Neural progenitor cell (in vitro differentiated cells): ENCODE data around the gene TIAL1. TPM values are rescaled to one million over a fixed set of nuclear protein-coding genes. Genes with fewer than 3 reads are reported as not detected.

Experiments
- DNase-seq: peaks from one replicate; pipeline ENCODE4 v3.0.0-alpha.2; 2016; ENCODE audit warnings: low spot score
- H2AFZ ChIP-seq: fragments of 200-600 bp; sonication (generic); replicated peaks from 2 replicates; pipeline ENCODE4 v1.6.1; 2016; ENCODE audit warnings: antibody characterized with exemption
- H3F3A ChIP-seq: fragments of 200-600 bp; sonication (generic); 2 replicates; pipeline ENCODE4 v1.6.1; 2016; ENCODE audit warnings: antibody characterized with exemption, low read depth
- H3K27ac ChIP-seq: fragments of 200-600 bp; sonication (generic); 2 replicates; pipeline ENCODE4 v1.5.1; 2016; ENCODE audit warnings: mild to moderate bottlenecking
- H3K27me3 ChIP-seq: fragments of 200-600 bp; sonication (generic); 2 replicates; pipeline ENCODE4 v1.6.1; 2016; ENCODE audit warnings: mild to moderate bottlenecking, moderate library complexity
- H3K36me3 ChIP-seq: fragments of 200-600 bp; sonication (generic); 2 replicates; pipeline ENCODE4 v1.5.1; 2016
- H3K4me1 ChIP-seq: fragments of 200-600 bp; sonication (generic); 2 replicates; pipeline ENCODE4 v1.6.1; 2016; ENCODE audit warnings: mixed run types
- H3K4me2 ChIP-seq: fragments of 200-600 bp; sonication (generic); 2 replicates; pipeline ENCODE4 v1.6.1; 2016
- H3K4me3 ChIP-seq: fragments of 200-600 bp; sonication (generic); 2 replicates; pipeline ENCODE4 v1.5.1; 2016
- H3K79me2 ChIP-seq: fragments of 200-600 bp; sonication (generic); 2 replicates; pipeline ENCODE4 v1.6.1; 2016; ENCODE audit warnings: low read depth
- H3K9ac ChIP-seq: fragments of 200-600 bp; sonication (generic); 2 replicates; pipeline ENCODE4 v1.6.1; 2016
- H3K9me3 ChIP-seq: fragments of 200-600 bp; sonication (generic); 2 replicates; pipeline ENCODE4 v1.5.1; 2016; ENCODE audit warnings: low read depth
- H4K20me1 ChIP-seq: fragments of 200-600 bp; sonication (generic); 2 replicates; pipeline ENCODE4 v1.6.1; 2016; ENCODE audit warnings: low read depth
- H3K27ac Mint-ChIP-seq: 3 replicates; pipeline ENCODE4 v1.8.0; 2021; ENCODE audit warnings: mixed read lengths
- H3K27me3 Mint-ChIP-seq: 2 replicates; pipeline ENCODE4 v1.8.0; 2022; ENCODE audit warnings: low read depth, mild to moderate bottlenecking, inconsistent platforms, moderate library complexity, mixed read lengths; ENCODE audit not compliant: insufficient read depth
- H3K36me3 Mint-ChIP-seq: 3 replicates; pipeline ENCODE4 v1.8.0; 2021; ENCODE audit warnings: mixed read lengths
- H3K4me1 Mint-ChIP-seq: 3 replicates; pipeline ENCODE4 v1.8.0; 2021; ENCODE audit warnings: mixed read lengths
- H3K4me3 Mint-ChIP-seq: 3 replicates; pipeline ENCODE4 v1.8.0; 2021; ENCODE audit warnings: mild to moderate bottlenecking, moderate library complexity, mixed read lengths
- H3K9me3 Mint-ChIP-seq: 3 replicates; pipeline ENCODE4 v1.8.0; 2020; ENCODE audit warnings: mixed read lengths
- EZH2 ChIP-seq: fragments of 200-600 bp; sonication (generic); IDR thresholded peaks from 2 replicates; pipeline ENCODE4 v1.6.1; 2017; ENCODE audit warnings: antibody characterized with exemption, mild to moderate bottlenecking, moderate library complexity
- EZH2phosphoT487 ChIP-seq: fragments of 200-600 bp; sonication (generic); IDR thresholded peaks from 2 replicates; pipeline ENCODE4 v1.6.1; 2017; ENCODE audit warnings: antibody characterized with exemption
- total RNA-seq: library from RNA; depleted of rRNA; stranded (reverse); fragments of >200 nt; gene quantifications from 2 replicates; pipeline ENCODE4 v1.2.3, GENCODE V29; 2015; ENCODE audit warnings: low replicate concordance
- TF ChIP-seq, protein P1 (sequence below): fragments of 200-600 bp; sonication (generic); IDR thresholded peaks from 2 replicates; pipeline ENCODE4 v1.5.1; 2017; ENCODE audit warnings: antibody characterized with exemption, mild to moderate bottlenecking

Gene TIAL1
- total RNA-seq, 1 donor from 2014 or later = 166 TPM

DNA sequence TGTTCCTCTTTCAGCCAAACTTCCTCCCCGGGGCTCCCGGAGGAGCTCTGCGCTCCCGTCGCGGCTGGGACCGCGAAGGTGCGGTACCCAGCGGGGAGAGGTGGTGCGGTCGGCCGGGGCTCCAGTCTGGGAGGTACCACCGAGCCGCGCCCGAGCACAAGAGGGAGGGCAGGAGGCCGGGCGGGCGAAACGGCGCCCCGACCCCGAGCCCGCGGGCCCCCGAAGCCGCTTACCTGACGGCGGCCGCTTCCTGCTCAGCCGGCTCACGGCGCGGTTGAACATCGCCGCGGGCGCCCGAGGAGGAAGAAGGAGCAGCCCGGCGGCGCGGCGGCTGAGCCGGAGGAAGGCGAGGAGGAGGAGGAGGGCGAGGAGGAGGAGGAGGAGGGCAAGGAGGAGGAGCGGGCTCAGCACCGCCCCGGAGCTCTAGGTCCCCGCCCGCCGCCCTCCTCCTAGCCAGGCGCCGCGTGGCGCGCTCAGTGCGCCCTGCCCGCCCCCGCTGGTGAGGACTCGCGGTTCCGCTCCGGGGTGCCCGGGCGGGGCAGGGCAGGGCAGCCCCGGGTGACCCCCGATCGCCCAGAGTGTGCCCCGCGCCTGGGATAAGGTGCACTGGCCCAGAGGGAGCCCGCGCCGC, 54.3 kb downstream of the TIAL1 start, which contains the start of gene RGS10:
TSS of gene RGS10 (minus strand) at position 363 of the 631 bp plus-strand sequence. CDS start at position 282, 81 bp downstream.
- H3K27ac Mint-ChIP-seq = peak within 1 kb of the TSS; percentile 68

DNA sequence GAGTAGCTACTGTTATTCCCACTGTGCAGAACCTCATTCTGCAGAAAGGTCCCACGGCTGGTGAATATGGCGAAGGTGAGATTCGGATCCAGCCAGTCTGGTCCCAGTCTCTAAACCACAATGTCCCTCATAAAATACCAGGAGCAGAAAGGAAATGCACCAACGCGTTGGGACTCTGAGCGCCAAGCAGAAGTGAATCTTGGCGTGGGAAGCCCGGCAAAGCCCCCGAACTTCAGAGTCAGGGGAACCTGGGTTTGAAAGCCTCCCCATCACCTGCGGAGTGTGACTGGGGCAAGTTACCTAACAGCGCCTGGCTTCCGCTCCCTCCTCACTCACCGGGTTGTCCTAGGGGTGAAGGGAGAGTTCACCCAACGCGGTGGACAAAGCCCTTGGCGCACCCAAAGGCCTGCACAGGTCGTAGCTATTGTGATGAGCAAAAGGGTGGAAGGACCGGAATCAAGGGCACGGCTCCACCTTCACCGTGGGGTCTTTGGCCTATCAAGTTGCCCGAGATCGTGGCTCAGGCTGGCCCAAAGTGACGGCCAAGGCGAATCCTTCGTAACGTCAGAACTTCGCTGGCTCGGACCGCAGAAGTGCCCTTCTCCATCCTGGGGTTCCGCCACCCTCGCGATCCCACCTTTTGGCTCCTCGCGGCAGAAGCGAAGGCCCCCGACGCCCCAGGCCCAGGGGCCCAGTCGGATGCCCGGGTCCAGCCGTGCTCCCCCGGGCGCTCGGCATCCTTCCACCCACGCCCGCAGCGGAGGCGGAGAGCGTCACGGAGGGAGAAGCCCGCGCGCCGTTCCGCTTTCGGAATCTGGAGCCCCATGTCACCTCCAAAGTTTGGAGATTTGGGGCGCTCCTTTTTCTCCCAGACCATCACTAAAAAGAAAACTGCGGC, 55.1 kb downstream of the TIAL1 start:
- Mint-ChIP-seq H3K36me3 (peaks cover 2% of the 10 kb centered on the region), H3K4me1 (peaks cover 22% of the 10 kb centered on the region), H3K9me3 (no peaks in the 10 kb centered on the region), H3K4me3 (peak overlapping the region; percentile 73), H3K27me3 (peaks cover 36% of the 10 kb centered on the region), H3K27ac (no peak overlapping the region)
- DNase-seq = no peak
- Histone ChIP-seq H3F3A (peaks cover 24% of the 10 kb centered on the region), H3K4me1 (peaks cover 15% of the 10 kb centered on the region), H3K9me3 (no peaks in the 10 kb centered on the region), H3K36me3 (no peaks in the 10 kb centered on the region), H3K9ac (no peak overlapping the region), H4K20me1 (peaks cover 11% of the 10 kb centered on the region), H3K79me2 (no peaks in the 10 kb centered on the region), H3K4me2 (peak overlapping the region; percentile 94), H3K27ac (no peak overlapping the region), H3K4me3 (peak overlapping the region; percentile 64), H2AFZ (peak overlapping the region; percentile 81), H3K27me3 (peaks cover 56% of the 10 kb centered on the region)
- TF ChIP-seq EZH2 = peak; percentile 85
- peak; percentile 77 for TF ChIP-seq EZH2phosphoT487
- TF ChIP-seq, protein P1, sequence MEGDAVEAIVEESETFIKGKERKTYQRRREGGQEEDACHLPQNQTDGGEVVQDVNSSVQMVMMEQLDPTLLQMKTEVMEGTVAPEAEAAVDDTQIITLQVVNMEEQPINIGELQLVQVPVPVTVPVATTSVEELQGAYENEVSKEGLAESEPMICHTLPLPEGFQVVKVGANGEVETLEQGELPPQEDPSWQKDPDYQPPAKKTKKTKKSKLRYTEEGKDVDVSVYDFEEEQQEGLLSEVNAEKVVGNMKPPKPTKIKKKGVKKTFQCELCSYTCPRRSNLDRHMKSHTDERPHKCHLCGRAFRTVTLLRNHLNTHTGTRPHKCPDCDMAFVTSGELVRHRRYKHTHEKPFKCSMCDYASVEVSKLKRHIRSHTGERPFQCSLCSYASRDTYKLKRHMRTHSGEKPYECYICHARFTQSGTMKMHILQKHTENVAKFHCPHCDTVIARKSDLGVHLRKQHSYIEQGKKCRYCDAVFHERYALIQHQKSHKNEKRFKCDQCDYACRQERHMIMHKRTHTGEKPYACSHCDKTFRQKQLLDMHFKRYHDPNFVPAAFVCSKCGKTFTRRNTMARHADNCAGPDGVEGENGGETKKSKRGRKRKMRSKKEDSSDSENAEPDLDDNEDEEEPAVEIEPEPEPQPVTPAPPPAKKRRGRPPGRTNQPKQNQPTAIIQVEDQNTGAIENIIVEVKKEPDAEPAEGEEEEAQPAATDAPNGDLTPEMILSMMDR = no peak

More for the DNA sequence above, 54.3 kb downstream of the TIAL1 start, which contains the start of gene RGS10:
- Histone ChIP-seq H3K4me2 (peak within 1 kb of the TSS; percentile 94), H3K36me3 (no peaks in the 10 kb centered on the region), H3K27ac (no peak within 1 kb of the TSS), H3F3A (peaks cover 24% of the 10 kb centered on the region), H3K27me3 (peaks cover 56% of the 10 kb centered on the region), H3K9ac (no peak within 1 kb of the TSS), H3K79me2 (no peaks in the 10 kb centered on the region), H4K20me1 (peaks cover 11% of the 10 kb centered on the region), H3K4me1 (peaks cover 15% of the 10 kb centered on the region), H3K4me3 (peak within 1 kb of the TSS; percentile 64), H2AFZ (peak within 1 kb of the TSS; percentile 81), H3K9me3 (no peaks in the 10 kb centered on the region)
- H3K4me3 Mint-ChIP-seq = peak within 1 kb of the TSS; percentile 92
- H3K27me3 Mint-ChIP-seq = peaks cover 34% of the 10 kb centered on the region
- H3K36me3 Mint-ChIP-seq = peaks cover 2% of the 10 kb centered on the region
- peak; percentile 82 for TF ChIP-seq EZH2
- peak; percentile 10 for TF ChIP-seq EZH2phosphoT487
- TF ChIP-seq, protein P1 = no peak
- no peaks in the 10 kb centered on the region for H3K9me3 Mint-ChIP-seq
- DNase-seq = peak; percentile 72
- peaks cover 23% of the 10 kb centered on the region for H3K4me1 Mint-ChIP-seq

- Histone ChIP-seq H3K27ac (no peak overlapping the region), H3K4me1 (peaks cover 15% of the 10 kb centered on the region), H3K36me3 (no peaks in the 10 kb centered on the region), H2AFZ (no peak overlapping the region), H4K20me1 (peaks cover 11% of the 10 kb centered on the region), H3K27me3 (peaks cover 56% of the 10 kb centered on the region), H3F3A (peaks cover 24% of the 10 kb centered on the region), H3K79me2 (no peaks in the 10 kb centered on the region), H3K4me2 (peak overlapping the region; percentile 94), H3K4me3 (no peak overlapping the region), H3K9me3 (no peaks in the 10 kb centered on the region), H3K9ac (no peak overlapping the region)
- H3K4me1 Mint-ChIP-seq = peaks cover 25% of the 10 kb centered on the region
- H3K9me3 Mint-ChIP-seq = no peaks in the 10 kb centered on the region
- H3K4me3 Mint-ChIP-seq = peak overlapping the region; percentile 73
- peaks cover 2% of the 10 kb centered on the region for H3K36me3 Mint-ChIP-seq
- H3K27ac Mint-ChIP-seq = no peak overlapping the region
- DNase-seq = no peak
- TF ChIP-seq, protein P1 = no peak
- peaks cover 36% of the 10 kb centered on the region for H3K27me3 Mint-ChIP-seq
Observed at GRCh38 chr10:119541046-119541445, 55.7 kb downstream of the TIAL1 start.
